H1 (cell line): ENCODE data around the gene MYLIP. TPM values are rescaled to one million over a fixed set of nuclear protein-coding genes. Genes with fewer than 3 reads are reported as not detected.

Experiments used
- CTCF ChIA-PET: fragments of 300-600 bp; sonication (Branson Sonifier 250); formaldehyde crosslinking; loops from one replicate; lab custom pipeline; 2021; ENCODE audit not compliant: partially characterized antibody; lab: Charles Lee
- POLR2A ChIA-PET: fragments of 300-600 bp; sonication (Branson Sonifier 250); formaldehyde crosslinking; loops from one replicate; lab custom pipeline; 2021; ENCODE audit warnings: inconsistent platforms; ENCODE audit not compliant: partially characterized antibody; lab: Charles Lee
- DNase-seq, 2 experiments: peaks; one replicate each; pipeline versions ENCODE4 v3.0.0 to v3.0.0-alpha.2; 2010 to 2022; ENCODE audit warnings: low spot score in 2 of 2, low read depth in 1 of 2, mixed read lengths in 1 of 2
- FAIRE-seq: peaks from 2 replicates; lab custom pipeline; 2011; peaks lifted over from hg19 to GRCh38; lab: Jason Lieb, UNC
- H2AFZ ChIP-seq: 2 replicates; pipeline ENCODE4 v1.8.1; 2012; ENCODE audit warnings: low read length, inconsistent platforms
- H2AK5ac ChIP-seq: 2 replicates; pipeline ENCODE4 v1.6.1; 2013; ENCODE audit warnings: low read depth, low read length
- H2BK120ac ChIP-seq: replicated peaks from 2 replicates; pipeline ENCODE3; 2013; ENCODE audit warnings: low read depth, low read length, inconsistent platforms
- H2BK12ac ChIP-seq: 2 replicates; pipeline ENCODE4 v1.6.1; 2013; ENCODE audit warnings: low read depth, low read length
- H2BK15ac ChIP-seq: 2 replicates; pipeline ENCODE4 v1.6.1; 2013; ENCODE audit warnings: low read length
- H2BK20ac ChIP-seq: 2 replicates; pipeline ENCODE4 v1.6.1; 2013; ENCODE audit warnings: low read length
- H2BK5ac ChIP-seq: 2 replicates; pipeline ENCODE4 v1.6.1; 2013; ENCODE audit warnings: low read depth, low read length
- H3K14ac ChIP-seq: 2 replicates; pipeline ENCODE4 v1.6.1; 2013; ENCODE audit warnings: inconsistent platforms; ENCODE audit not compliant: insufficient read length
- H3K18ac ChIP-seq: 2 replicates; pipeline ENCODE4 v1.6.1; 2013; ENCODE audit warnings: low read length; ENCODE audit errors: extremely low read depth
- H3K23ac ChIP-seq: 2 replicates; pipeline ENCODE4 v1.6.1; 2013; ENCODE audit warnings: inconsistent platforms; ENCODE audit not compliant: insufficient read length
- H3K23me2 ChIP-seq: 2 replicates; pipeline ENCODE4 v1.6.1; 2013; ENCODE audit warnings: low read depth, low read length
- H3K27ac ChIP-seq: 2 replicates; pipeline ENCODE4 v1.6.1; 2011; ENCODE audit warnings: low read depth, low read length, inconsistent platforms
- H3K27me3 ChIP-seq, 4 experiments: replicated peaks in 1 of 4; 1 replicate in 1 of 4; 2 replicates in 3 of 4; pipeline versions ENCODE4 v1.6.1 to v1.8.1; 2011 to 2013; ENCODE audit warnings: low read length in 3 of 4, mild to moderate bottlenecking in 3 of 4, inconsistent platforms in 2 of 4, mixed read lengths in 2 of 4, moderate library complexity in 1 of 4; ENCODE audit not compliant: control insufficient read depth in 3 of 4, insufficient read depth in 3 of 4; ENCODE audit errors: extremely low read depth in 1 of 4
- H3K36me3 ChIP-seq, 4 experiments: 2 replicates each; pipeline versions ENCODE4 v1.6.1 to v1.8.1; 2011 to 2013; ENCODE audit warnings: mild to moderate bottlenecking in 4 of 4, low read length in 3 of 4, moderate library complexity in 2 of 4, control low read depth in 1 of 4, inconsistent platforms in 1 of 4; ENCODE audit not compliant: insufficient read depth in 4 of 4, control insufficient read depth in 2 of 4
- H3K4ac ChIP-seq: replicated peaks from 2 replicates; pipeline ENCODE3; 2013; ENCODE audit warnings: low read length, low read depth, mixed read lengths, inconsistent platforms; ENCODE audit not compliant: insufficient read length
- H3K4me1 ChIP-seq, 4 experiments: replicated peaks in 1 of 4; 1 replicate in 1 of 4; 2 replicates in 3 of 4; pipeline versions ENCODE4 v1.6.1 to v1.8.1; 2011 to 2013; ENCODE audit warnings: low read length in 3 of 4, inconsistent platforms in 2 of 4, mixed read lengths in 1 of 4; ENCODE audit not compliant: insufficient read depth in 4 of 4, control insufficient read depth in 3 of 4
- H3K4me2 ChIP-seq, 2 experiments: 2 replicates each; pipeline versions ENCODE4 v1.6.1 to v1.8.1; 2011 to 2013; ENCODE audit warnings: low read depth in 2 of 2, low read length in 2 of 2, control low read depth in 1 of 2, inconsistent platforms in 1 of 2, mild to moderate bottlenecking in 1 of 2; ENCODE audit not compliant: insufficient read depth in 1 of 2
- H3K4me3 ChIP-seq, 4 experiments: fragments of 200-600, 300-600 bp in 1 of 4; sonication (generic), shearing (Covaris generic), sonication (Bioruptor Twin) in 1 of 4; 2 replicates each; pipeline versions ENCODE4 v1.5.1 to v1.8.1; 2011 to 2016; ENCODE audit warnings: low read length in 4 of 4, low read depth in 3 of 4, control low read depth in 2 of 4, inconsistent platforms in 2 of 4, mild to moderate bottlenecking in 2 of 4, mixed read lengths in 1 of 4, moderate library complexity in 1 of 4; ENCODE audit not compliant: insufficient read depth in 2 of 4; ENCODE audit errors: extremely low read depth in 1 of 4
- H3K56ac ChIP-seq: replicated peaks from 2 replicates; pipeline ENCODE3; 2013; ENCODE audit warnings: low read depth, mild to moderate bottlenecking, mixed read lengths, low read length, inconsistent platforms; ENCODE audit not compliant: insufficient read length
- H3K79me1 ChIP-seq: 2 replicates; pipeline ENCODE4 v1.6.1; 2013; ENCODE audit warnings: low read depth, low read length, control low read depth
- H3K79me2 ChIP-seq, 2 experiments: 2 replicates each; pipeline versions ENCODE4 v1.6.1 to v1.8.1; 2012 to 2013; ENCODE audit warnings: low read length in 2 of 2, mild to moderate bottlenecking in 2 of 2, inconsistent platforms in 1 of 2; ENCODE audit not compliant: insufficient read depth in 2 of 2, control insufficient read depth in 1 of 2
- H3K9ac ChIP-seq, 4 experiments: replicated peaks in 1 of 4; 1 replicate in 1 of 4; 2 replicates in 3 of 4; pipeline versions ENCODE4 v1.6.1 to v1.8.1; 2011 to 2013; ENCODE audit warnings: low read depth in 3 of 4, low read length in 3 of 4, control low read depth in 2 of 4, mild to moderate bottlenecking in 2 of 4, moderate library complexity in 2 of 4, inconsistent platforms in 1 of 4; ENCODE audit errors: extremely low read depth in 1 of 4
- H3K9me3 ChIP-seq, 2 experiments: 2 replicates each; pipeline versions ENCODE4 v1.6.1 to v1.8.1; 2012 to 2013; ENCODE audit warnings: mild to moderate bottlenecking in 2 of 2, moderate library complexity in 2 of 2, control low read depth in 1 of 2, inconsistent platforms in 1 of 2, low read depth in 1 of 2, low read length in 1 of 2, mixed read lengths in 1 of 2; ENCODE audit not compliant: insufficient read depth in 2 of 2
- H4K20me1 ChIP-seq, 2 experiments: replicated peaks in 1 of 2; 2 replicates each; pipeline versions ENCODE3 to v1.8.1; 2011 to 2013; ENCODE audit warnings: inconsistent platforms in 2 of 2, low read length in 2 of 2, mild to moderate bottlenecking in 1 of 2; ENCODE audit not compliant: insufficient read depth in 2 of 2, control insufficient read depth in 1 of 2
- H4K5ac ChIP-seq: 2 replicates; pipeline ENCODE4 v1.6.1; 2013; ENCODE audit warnings: low read length, low read depth, mixed read lengths, inconsistent platforms; ENCODE audit not compliant: insufficient read length
- H4K8ac ChIP-seq: 2 replicates; pipeline ENCODE4 v1.8.0; 2013; ENCODE audit warnings: mild to moderate bottlenecking, moderate library complexity, low read length, inconsistent platforms; ENCODE audit not compliant: insufficient read depth; ENCODE audit errors: extremely low read depth
- H4K91ac ChIP-seq: replicated peaks from 2 replicates; pipeline ENCODE3; 2013; ENCODE audit warnings: low read length, mixed read lengths, inconsistent platforms; ENCODE audit not compliant: insufficient read length
- ATF3 ChIP-seq: IDR thresholded peaks from 2 replicates; pipeline ENCODE4 v1.6.1; 2011; ENCODE audit warnings: low read depth, mild to moderate bottlenecking, low read length; ENCODE audit not compliant: insufficient read depth
- CBX5 ChIP-seq: fragments of 300-800, 300-1000 bp; sonication (generic); IDR thresholded peaks from 2 replicates; pipeline ENCODE4 v1.7.1; 2016; ENCODE audit warnings: antibody characterized with exemption, low read length, low read depth
- KDM5A ChIP-seq: fragments of 200-600 bp; IDR thresholded peaks from 2 replicates; pipeline ENCODE4 v1.7.1; 2012; ENCODE audit warnings: mild to moderate bottlenecking, low read length, inconsistent platforms, mixed read lengths
- RAD21 ChIP-seq, 2 experiments: IDR thresholded peaks in 1 of 2; conservative IDR thresholded peaks in 1 of 2; 2 replicates each; pipeline ENCODE4 v1.6.1; 2011; ENCODE audit warnings: low read depth in 2 of 2, low read length in 2 of 2, improper control_type of control experiment in 1 of 2, inconsistent platforms in 1 of 2, mild to moderate bottlenecking in 1 of 2, moderate library complexity in 1 of 2
- RNF2 ChIP-seq: fragments of 200-900, 300-1000 bp; sonication (generic); IDR thresholded peaks from 2 replicates; pipeline ENCODE4 v1.7.1; 2016; ENCODE audit warnings: borderline replicate concordance, low read depth, mild to moderate bottlenecking, antibody characterized with exemption, low read length; ENCODE audit not compliant: poor library complexity, severe bottlenecking; ENCODE audit errors: missing control alignments
- RXRA ChIP-seq: IDR thresholded peaks from 2 replicates; pipeline ENCODE4 v1.6.1; 2011; ENCODE audit warnings: low read depth, mild to moderate bottlenecking, low read length, moderate library complexity; ENCODE audit not compliant: insufficient read depth
- SP1 ChIP-seq: IDR thresholded peaks from 2 replicates; pipeline ENCODE4 v1.6.1; 2011; ENCODE audit warnings: low read depth, low read length
- SRF ChIP-seq: IDR thresholded peaks from 2 replicates; pipeline ENCODE4 v1.6.1; 2011; ENCODE audit warnings: mild to moderate bottlenecking, low read depth, low read length, moderate library complexity
- ZNF274 ChIP-seq: IDR thresholded peaks from 2 replicates; pipeline ENCODE4 v1.7.0; 2012; ENCODE audit warnings: low read length, borderline replicate concordance; ENCODE audit errors: extremely low read depth
- WGBS, 2 experiments: shearing (Covaris generic) in 1 of 2; methylation state at CpG; one replicate each; pipeline versions ENCODE4 v1.1.6 to v1.1.7; 2013 to 2015; ENCODE audit warnings: low lambda C conversion rate in 2 of 2, mixed read lengths in 2 of 2, inconsistent platforms in 1 of 2, low coverage in 1 of 2, missing lambda C conversion rate in 1 of 2; ENCODE audit not compliant: insufficient replicate concordance in 2 of 2, insufficient coverage in 1 of 2, insufficient read length in 1 of 2; ENCODE audit errors: extremely low coverage in 1 of 2, missing lambda C conversion rate in 1 of 2; 5-methylcytosine and 5-hydroxymethylcytosine counted together
- polyA plus RNA-seq, 7 experiments: library from polyadenylated mRNA; depleted of rRNA in 3 of 7; stranded (reverse) in 5 of 7; unstranded in 2 of 7; fragments of >200 nt in 5 of 7; fragments of 200-250 nt in 2 of 7; gene quantifications; 1 replicate in 5 of 7; 2 replicates in 1 of 7; 4 replicates in 1 of 7; pipeline versions ENCODE4 v1.2.1 to v1.2.3, GENCODE V29; 2011 to 2013; ENCODE audit warnings: missing spikeins in 2 of 7, mixed read lengths in 2 of 7
- total RNA-seq: library from RNA; stranded (reverse); fragmentation: NEBNext Ultra II Directional; extraction: Animal tissue kit (Norgen Biotek cat#: 25700); gene quantifications from 2 replicates; pipeline ENCODE4 v1.2.1, GENCODE V29; 2021

The MYLIP gene
- total and polyA plus RNA-seq, 2 of the 8 experiments (the other 6 are each of a cell fraction or from before 2014, with no cell fraction given), result 21.1 to 26.9 TPM

- no peak overlapping the region for H3K14ac ChIP-seq
- no peak overlapping the region for H4K5ac ChIP-seq
- no peak overlapping the region for H3K4me3 ChIP-seq
- FAIRE-seq (no peak), DNase-seq (no peak)
- no peak overlapping the region for H3K18ac ChIP-seq
- H3K23me2 ChIP-seq, result no peaks in the 10 kb centered on the region
- no peak overlapping the region for H2AK5ac ChIP-seq
- H3K79me1 ChIP-seq, result peaks cover 3% of the 10 kb centered on the region; the same call in 1 of the 2 replicates
- H2AFZ ChIP-seq, result no peak overlapping the region
- no peak overlapping the region for H3K4ac ChIP-seq
- H2BK20ac ChIP-seq, result no peak overlapping the region
- H4K20me1 ChIP-seq, result peaks cover 20 to 38% of the 10 kb centered on the region in 2 experiments
- TF ChIP-seq KDM5A, result no peak
- no peak for TF ChIP-seq SP1
- TF ChIP-seq ATF3, result no peak
- TF ChIP-seq RXRA, result no peak
- no peak for TF ChIP-seq SRF
- TF ChIP-seq RAD21 (IDR thresholded peaks at IDR 0.05 in 1 of 2, conservative IDR thresholded peaks at IDR 0.05 in 1 of 2; ENCODE audit: low read depth in 2 of 2, low read length in 2 of 2), result no peak
- no peak for TF ChIP-seq ZNF274
- TF ChIP-seq RNF2, result no peak
- TF ChIP-seq CBX5, result no peak
- H2BK5ac ChIP-seq, result no peak overlapping the region
- H3K36me3 ChIP-seq, result peaks cover 3 to 27% (median 10%) of the 10 kb centered on the region in 4 experiments
- no peak overlapping the region for H4K8ac ChIP-seq
- peaks cover 35 to 100% of the 10 kb centered on the region in 2 experiments for H3K79me2 ChIP-seq
- ChIA-PET POLR2A (interaction anchor here (0.7 to 2.1 kb wide), 10 partner anchors 9 to 450 kb away, joined by 3 to 6 read pairs (median 3); partner anchors contain the start of gene MYLIP), CTCF (interaction anchor here (0.6 to 2.8 kb wide), 9 partner anchors 10 to 450 kb away, joined by 3 to 8 read pairs (median 4); no protein-coding TSS in a partner anchor)
- H4K91ac ChIP-seq, result no peak overlapping the region
- no peak overlapping the region for H2BK15ac ChIP-seq
- H3K9ac ChIP-seq, result no peak overlapping the region
- H2BK12ac ChIP-seq, result no peak overlapping the region
- no peaks in the 10 kb centered on the region for H3K27me3 ChIP-seq
- H3K9me3 ChIP-seq, result no peaks in the 10 kb centered on the region
- peaks cover 0 to 14% (median 5%) of the 10 kb centered on the region in 4 experiments; a peak in 4 of 7 replicates for H3K4me1 ChIP-seq
- no peak overlapping the region for H2BK120ac ChIP-seq
- H3K23ac ChIP-seq, result no peak overlapping the region
- no peak overlapping the region for H3K56ac ChIP-seq
- WGBS, 2 experiments, result 93% methylated on average over 5 of the region's 5 CpGs; no CpG with 5 or more reads in 1 of the 2 experiments
- H3K4me2 ChIP-seq, result no peak overlapping the region
- no peak overlapping the region for H3K27ac ChIP-seq
Observed at GRCh38 chr6:16136621-16137450, 8.0 kb downstream of the MYLIP start.
